ENCODE measurements around the gene AUTS2. TPM values are rescaled to one million over a fixed set of nuclear protein-coding genes. Genes with fewer than 3 reads are reported as not detected.

AUTS2 gene
- total and polyA plus RNA-seq, 4 donors = 4.9 to 24.4 (median 7.0) TPM

- TF ChIP-seq CTCF (IDR thresholded peaks at IDR 0.05; ENCODE audit: low read depth, low read length, missing input control) = no peak
- TF ChIP-seq ZBTB33 (IDR thresholded peaks at IDR 0.05) = no peak
- no peak for TF ChIP-seq NR2F2 (IDR thresholded peaks at IDR 0.05)
Measured at GRCh38 chr7:69659983-69660382, 61.7 kb downstream of the AUTS2 start (continued).

- no peak overlapping the region for H3K9ac ChIP-seq (ENCODE audit: low read depth in 1 of 2, low read length in 2 of 2)
Measured at GRCh38 chr7:69661342-69661741, 63.1 kb downstream of the AUTS2 start.

GRCh38 chr7:69663911-69664832, 65.9 kb downstream of the AUTS2 start:
- TF ChIP-seq JUND (IDR thresholded peaks at IDR 0.05) = no peak
- TF ChIP-seq ZBTB33 (IDR thresholded peaks at IDR 0.05) = no peak
- TF ChIP-seq FOXA2 (IDR thresholded peaks at IDR 0.05) = no peak
- TF ChIP-seq RAD21 (IDR thresholded peaks at IDR 0.05) = no peak
- TF ChIP-seq HNF4A (conservative IDR thresholded peaks at IDR 0.05) = no peak
- TF ChIP-seq YY1 (IDR thresholded peaks at IDR 0.05) = no peak
- no peak for TF ChIP-seq FOXA1 (IDR thresholded peaks at IDR 0.05)
- no peak for TF ChIP-seq NR2F2 (IDR thresholded peaks at IDR 0.05)
- no peak for TF ChIP-seq TAF1 (conservative IDR thresholded peaks at IDR 0.05)
- no peak for TF ChIP-seq REST (IDR thresholded peaks at IDR 0.05)
- TF ChIP-seq MAX (IDR thresholded peaks at IDR 0.05) = no peak
- TF ChIP-seq SP1 (IDR thresholded peaks at IDR 0.05) = no peak
- TF ChIP-seq CTCF (IDR thresholded peaks at IDR 0.05; ENCODE audit: low read depth, low read length, missing input control) = no peak

More at GRCh38 chr7:69661342-69661741, 63.1 kb downstream of the AUTS2 start:
- H3K4me1 ChIP-seq (ENCODE audit: control insufficient read depth in 4 of 4, insufficient read depth in 4 of 4, low read length in 3 of 4) = no peaks in the 10 kb centered on the region
- no peak overlapping the region for H3K27ac ChIP-seq (ENCODE audit: low read depth in 1 of 2, low read length in 2 of 2)
- DNase-seq (ENCODE audit: low spot score) = no peak
- no peaks in the 10 kb centered on the region for H3K27me3 ChIP-seq (ENCODE audit: control insufficient read depth in 4 of 4, insufficient read depth in 4 of 4, low read length in 3 of 4)
- TF ChIP-seq NR2F2 (IDR thresholded peaks at IDR 0.05) = no peak
- H3K4me3 ChIP-seq (ENCODE audit: low read depth in 1 of 3, low read length in 3 of 3) = no peak overlapping the region
- H3K9me3 ChIP-seq (ENCODE audit: control insufficient read depth in 4 of 4, low read length in 3 of 4) = no peaks in the 10 kb centered on the region
- no peaks in the 10 kb centered on the region for H3K36me3 ChIP-seq (ENCODE audit: control insufficient read depth in 4 of 4, insufficient read depth in 3 of 4, low read depth in 1 of 4, low read length in 3 of 4)
- WGBS = 92% methylated on average over 3 of the region's 3 CpGs

More at GRCh38 chr7:69663911-69664832, 65.9 kb downstream of the AUTS2 start:
- Histone ChIP-seq H3K4me1 (ENCODE audit: control insufficient read depth in 4 of 4, insufficient read depth in 4 of 4, low read length in 3 of 4) (no peaks in the 10 kb centered on the region), H3K27me3 (ENCODE audit: control insufficient read depth in 4 of 4, insufficient read depth in 4 of 4, low read length in 3 of 4) (no peaks in the 10 kb centered on the region), H3K9me3 (ENCODE audit: control insufficient read depth in 4 of 4, low read length in 3 of 4) (no peaks in the 10 kb centered on the region), H3K9ac (ENCODE audit: low read depth in 1 of 2, low read length in 2 of 2) (no peak overlapping the region), H3K36me3 (ENCODE audit: control insufficient read depth in 4 of 4, insufficient read depth in 3 of 4, low read depth in 1 of 4, low read length in 3 of 4) (no peaks in the 10 kb centered on the region), H3K27ac (ENCODE audit: low read depth in 1 of 2, low read length in 2 of 2) (no peak overlapping the region), H3K4me3 (ENCODE audit: low read depth in 1 of 3, low read length in 3 of 3) (no peak overlapping the region)
- DNase-seq (ENCODE audit: low spot score) = no peak
- 84% methylated on average over 5 of the region's 5 CpGs for WGBS
